ENCODE data around the gene MYO1D. TPM values are rescaled to one million over a fixed set of nuclear protein-coding genes. Genes with fewer than 3 reads are reported as not detected.

MYO1D gene
- polyA plus RNA-seq, 4 donors: 62.9 to 80.1 (median 73.6) TPM

DNA sequence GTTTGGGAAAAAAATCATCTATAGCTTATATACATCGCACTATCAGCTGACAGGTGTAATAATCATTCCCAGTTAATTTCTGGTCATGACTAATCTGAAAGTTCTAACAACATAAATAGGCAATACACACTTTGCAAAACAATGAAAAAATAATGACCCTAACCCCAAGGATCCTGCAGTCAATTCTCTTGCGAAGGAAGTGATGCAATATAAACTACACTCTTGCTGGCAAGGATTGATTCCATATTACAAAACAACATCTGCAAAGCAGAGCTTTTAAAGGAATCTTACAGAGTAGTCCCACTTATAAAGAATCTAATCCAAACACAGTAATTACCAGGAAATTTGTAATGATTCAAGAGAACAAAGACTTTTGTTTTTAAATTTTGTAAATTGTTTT is 73.4 kb downstream of the MYO1D start:
- no peak for FAIRE-seq

DNA sequence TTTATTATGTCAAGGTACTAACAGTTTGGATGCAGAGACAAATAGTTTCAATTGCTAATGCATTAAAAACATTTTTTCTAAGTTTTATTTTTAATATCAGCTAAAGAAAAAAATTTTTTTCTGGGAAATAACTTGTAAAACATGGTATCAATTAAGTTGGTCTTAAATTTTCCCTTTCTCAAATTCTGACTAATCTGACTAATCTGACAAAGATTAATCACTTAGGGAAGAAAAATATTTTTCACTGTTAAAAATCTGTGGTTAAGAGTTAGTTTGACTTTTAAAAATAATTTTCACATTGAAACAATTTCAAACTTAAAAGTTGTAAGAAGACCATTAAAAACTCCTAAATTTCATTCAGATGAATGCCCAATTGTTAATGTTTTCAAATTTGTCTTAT is 74.6 kb downstream of the MYO1D start:
- Histone ChIP-seq H3K9me3 (ENCODE audit: control insufficient read depth in 2 of 2, insufficient read depth in 1 of 2, low read depth in 1 of 2, low read length in 1 of 2) (no peaks in the 10 kb centered on the region), H3K27me3 (ENCODE audit: control insufficient read depth in 3 of 3, insufficient read depth in 3 of 3, low read length in 3 of 3) (no peaks in the 10 kb centered on the region), H3K4me3 (ENCODE audit: low read depth in 1 of 3, low read length in 3 of 3) (no peak overlapping the region), H3K4me1 (ENCODE audit: control insufficient read depth in 3 of 3, insufficient read depth in 2 of 3, low read depth in 1 of 3, low read length in 2 of 3) (no peaks in the 10 kb centered on the region), H3K27ac (ENCODE audit: low read depth in 1 of 3, low read length in 2 of 3) (no peak overlapping the region), H3K36me3 (ENCODE audit: control insufficient read depth in 3 of 3, insufficient read depth in 2 of 3, low read depth in 1 of 3, low read length in 3 of 3) (no peaks in the 10 kb centered on the region)
- no peak for DNase-seq
- FAIRE-seq: no peak

More for the DNA sequence above, 73.4 kb downstream of the MYO1D start:
- Histone ChIP-seq H3K36me3 (ENCODE audit: control insufficient read depth in 3 of 3, insufficient read depth in 2 of 3, low read depth in 1 of 3, low read length in 3 of 3) (peaks cover 0 to 2% (median 0%) of the 10 kb centered on the region in 3 donors), H3K27ac (ENCODE audit: low read depth in 1 of 3, low read length in 2 of 3) (no peak overlapping the region), H3K4me1 (ENCODE audit: control insufficient read depth in 3 of 3, insufficient read depth in 2 of 3, low read depth in 1 of 3, low read length in 2 of 3) (no peaks in the 10 kb centered on the region), H3K4me3 (ENCODE audit: low read depth in 1 of 3, low read length in 3 of 3) (no peak overlapping the region), H3K9me3 (ENCODE audit: control insufficient read depth in 2 of 2, insufficient read depth in 1 of 2, low read depth in 1 of 2, low read length in 1 of 2) (no peaks in the 10 kb centered on the region), H3K27me3 (ENCODE audit: control insufficient read depth in 3 of 3, insufficient read depth in 3 of 3, low read length in 3 of 3) (no peaks in the 10 kb centered on the region)
- WGBS, 3 donors: 70 to 94% (median 88%) methylated on average over 2 of the region's 2 CpGs
- DNase-seq: no peak

DNA sequence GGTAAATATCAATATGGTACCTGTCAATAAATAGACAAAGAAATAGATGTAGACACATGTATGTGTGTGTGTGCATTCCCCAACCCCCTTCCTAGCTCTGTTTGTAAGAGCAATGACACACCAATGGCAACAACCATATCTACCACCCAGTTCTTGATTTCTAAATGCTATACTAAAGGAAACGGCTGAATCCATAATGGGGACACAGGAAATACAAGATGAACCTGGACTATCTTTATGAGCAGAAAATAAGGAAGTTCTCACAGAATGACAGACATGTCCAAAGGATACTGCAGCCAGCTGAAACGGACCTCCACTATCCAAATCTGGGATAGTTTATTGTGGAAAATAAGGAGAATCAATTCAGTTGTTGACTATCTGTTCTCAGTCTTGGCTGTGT is 75.3 kb downstream of the MYO1D start:
- Histone ChIP-seq H3K9me3 (ENCODE audit: control insufficient read depth in 2 of 2, insufficient read depth in 1 of 2, low read depth in 1 of 2, low read length in 1 of 2) (no peaks in the 10 kb centered on the region), H3K36me3 (ENCODE audit: control insufficient read depth in 3 of 3, insufficient read depth in 2 of 3, low read depth in 1 of 3, low read length in 3 of 3) (no peaks in the 10 kb centered on the region), H3K27ac (ENCODE audit: low read depth in 1 of 3, low read length in 2 of 3) (no peak overlapping the region), H3K4me3 (ENCODE audit: low read depth in 1 of 3, low read length in 3 of 3) (no peak overlapping the region), H3K27me3 (ENCODE audit: control insufficient read depth in 3 of 3, insufficient read depth in 3 of 3, low read length in 3 of 3) (no peaks in the 10 kb centered on the region), H3K4me1 (ENCODE audit: control insufficient read depth in 3 of 3, insufficient read depth in 2 of 3, low read depth in 1 of 3, low read length in 2 of 3) (no peaks in the 10 kb centered on the region)
- WGBS, 3 donors: 75 to 84% (median 82%) methylated on average over 2 of the region's 2 CpGs
- FAIRE-seq (no peak), DNase-seq (no peak)

DNA sequence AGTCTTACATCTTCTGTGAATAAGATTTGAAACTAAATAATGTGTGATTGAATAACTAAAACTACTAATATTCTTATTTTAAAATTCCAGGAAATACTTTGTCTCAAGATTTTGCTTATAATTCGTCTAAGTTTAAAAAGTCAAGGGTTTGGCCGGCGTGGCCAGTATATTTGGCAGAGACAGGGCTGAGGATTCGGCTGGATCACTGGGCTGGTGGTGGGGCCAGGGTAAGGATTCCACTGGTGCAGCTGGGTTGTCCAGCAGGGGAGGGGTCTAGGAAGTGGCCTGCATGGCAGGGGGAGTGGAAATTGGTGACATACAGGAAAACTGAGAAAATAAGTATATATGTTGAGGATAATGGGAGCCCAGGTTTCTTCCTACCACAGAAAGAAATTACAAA is 75.7 kb downstream of the MYO1D start:
- Histone ChIP-seq H3K27ac (ENCODE audit: low read depth in 1 of 3, low read length in 2 of 3) (no peak overlapping the region), H3K36me3 (ENCODE audit: control insufficient read depth in 3 of 3, insufficient read depth in 2 of 3, low read depth in 1 of 3, low read length in 3 of 3) (no peaks in the 10 kb centered on the region), H3K4me3 (ENCODE audit: low read depth in 1 of 3, low read length in 3 of 3) (no peak overlapping the region), H3K4me1 (ENCODE audit: control insufficient read depth in 3 of 3, insufficient read depth in 2 of 3, low read depth in 1 of 3, low read length in 2 of 3) (no peaks in the 10 kb centered on the region), H3K27me3 (ENCODE audit: control insufficient read depth in 3 of 3, insufficient read depth in 3 of 3, low read length in 3 of 3) (no peaks in the 10 kb centered on the region), H3K9me3 (ENCODE audit: control insufficient read depth in 2 of 2, insufficient read depth in 1 of 2, low read depth in 1 of 2, low read length in 1 of 2) (no peaks in the 10 kb centered on the region)
- FAIRE-seq (no peak), DNase-seq (no peak)
- WGBS, 3 donors: 54 to 98% (median 92%) methylated on average over 4 of the region's 4 CpGs

DNA sequence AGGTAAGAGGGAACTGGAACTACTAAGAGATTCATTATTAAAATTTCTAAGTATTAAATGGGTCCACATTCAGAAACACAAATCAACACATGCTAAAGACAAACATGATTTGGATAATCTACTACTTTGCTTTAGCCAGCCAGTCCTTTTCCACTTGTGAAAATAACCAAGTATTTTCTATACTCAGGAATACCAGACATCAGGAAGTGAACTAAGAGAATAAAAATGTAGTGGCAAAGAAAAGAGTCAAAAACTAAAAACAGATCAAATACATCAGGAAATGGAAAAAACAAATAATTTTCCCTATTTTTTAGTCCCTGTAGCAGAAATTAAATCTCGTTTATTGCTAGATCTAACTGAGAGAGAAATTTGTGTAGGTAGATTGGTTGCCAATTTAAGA is 78.0 kb downstream of the MYO1D start:
- Histone ChIP-seq H3K36me3 (ENCODE audit: control insufficient read depth in 3 of 3, insufficient read depth in 2 of 3, low read depth in 1 of 3, low read length in 3 of 3) (no peaks in the 10 kb centered on the region), H3K27ac (ENCODE audit: low read depth in 1 of 3, low read length in 2 of 3) (no peak overlapping the region), H3K4me1 (ENCODE audit: control insufficient read depth in 3 of 3, insufficient read depth in 2 of 3, low read depth in 1 of 3, low read length in 2 of 3) (peaks cover 0 to 15% (median under 1%) of the 10 kb centered on the region in 3 donors), H3K4me3 (ENCODE audit: low read depth in 1 of 3, low read length in 3 of 3) (no peak overlapping the region), H3K9me3 (ENCODE audit: control insufficient read depth in 2 of 2, insufficient read depth in 1 of 2, low read depth in 1 of 2, low read length in 1 of 2) (no peaks in the 10 kb centered on the region), H3K27me3 (ENCODE audit: control insufficient read depth in 3 of 3, insufficient read depth in 3 of 3, low read length in 3 of 3) (no peaks in the 10 kb centered on the region)
- 70 to 91% (median 75%) methylated on average over 1 of the region's 1 CpG for WGBS, 3 donors
- no peak for DNase-seq
- FAIRE-seq: no peak

DNA sequence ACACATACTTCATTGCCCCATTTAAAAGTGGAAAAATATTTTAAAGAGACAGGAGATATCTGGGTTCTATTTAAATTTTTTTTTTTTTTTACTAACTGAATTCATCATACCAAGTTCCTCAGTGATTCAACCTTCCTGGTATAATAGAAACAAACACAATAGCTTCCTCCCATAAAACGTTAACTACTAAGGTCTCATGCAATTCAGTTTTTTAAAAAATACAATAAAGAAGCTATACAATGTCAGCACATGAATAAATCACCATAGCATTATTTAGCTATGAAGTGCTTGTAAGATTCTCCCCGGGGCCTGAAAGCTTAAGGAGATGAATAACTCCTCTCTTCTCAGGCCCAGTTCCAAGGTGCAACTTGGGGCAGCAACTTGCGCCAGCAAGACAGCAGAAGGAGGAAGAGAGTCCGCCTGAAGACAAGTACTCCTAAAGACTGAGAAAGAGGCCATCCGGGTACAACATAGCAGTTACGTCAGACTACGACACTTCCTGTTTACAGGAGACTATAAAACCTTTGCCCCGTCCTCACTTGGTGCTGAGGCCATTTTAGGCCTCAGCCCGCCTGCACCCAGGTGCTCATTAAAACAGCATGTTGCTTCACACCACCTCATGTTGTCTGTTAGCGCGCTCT is 81.5 kb downstream of the MYO1D start:
- no peak for FAIRE-seq
- H3K4me3 ChIP-seq (ENCODE audit: low read depth in 1 of 3, low read length in 3 of 3): no peak overlapping the region

DNA sequence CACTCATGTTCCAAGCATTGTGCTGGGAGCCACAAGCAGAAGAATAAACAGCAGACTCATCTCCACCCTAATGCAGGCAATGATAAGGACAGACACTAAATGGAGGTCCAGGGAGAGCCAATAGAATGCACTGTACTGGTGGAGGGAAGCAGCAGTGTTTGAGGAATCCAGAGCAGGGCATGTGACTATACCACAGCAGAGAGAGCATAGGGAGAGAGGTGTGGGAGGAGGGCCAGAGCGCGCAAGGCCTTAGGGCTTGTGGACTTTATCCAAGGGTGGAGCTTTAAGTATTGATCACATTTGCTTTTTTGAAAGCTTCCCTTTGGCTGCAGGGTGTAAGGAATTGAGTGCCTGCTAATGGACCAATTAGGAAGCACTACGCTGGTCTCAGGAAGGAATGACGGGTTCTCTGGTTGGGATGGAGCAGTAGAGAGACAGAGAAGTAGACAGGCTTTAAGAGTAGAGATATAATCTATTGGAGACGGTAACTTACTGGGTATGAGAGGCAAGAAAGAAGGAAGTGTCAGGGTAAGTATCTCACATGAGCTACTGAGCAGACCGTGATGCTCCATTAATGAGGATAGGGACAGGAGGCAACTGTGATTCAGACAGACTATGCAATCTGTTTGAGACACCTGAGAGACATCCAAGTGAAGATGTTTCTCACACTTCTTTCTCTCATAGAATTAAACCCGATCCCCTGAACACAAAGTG is 82.2 kb downstream of the MYO1D start:
- Histone ChIP-seq H3K36me3 (ENCODE audit: control insufficient read depth in 3 of 3, insufficient read depth in 2 of 3, low read depth in 1 of 3, low read length in 3 of 3) (peaks cover 0 to 2% (median 0%) of the 10 kb centered on the region in 3 donors), H3K27ac (ENCODE audit: low read depth in 1 of 3, low read length in 2 of 3) (peak overlapping the region; percentile 65 to 95 (median 85)), H3K4me3 (ENCODE audit: low read depth in 1 of 3, low read length in 3 of 3) (peak overlapping the region in 1 of 3 donors; percentile 11), H3K9me3 (ENCODE audit: control insufficient read depth in 2 of 2, insufficient read depth in 1 of 2, low read depth in 1 of 2, low read length in 1 of 2) (no peaks in the 10 kb centered on the region), H3K4me1 (ENCODE audit: control insufficient read depth in 3 of 3, insufficient read depth in 2 of 3, low read depth in 1 of 3, low read length in 2 of 3) (peaks cover 3 to 22% (median 5%) of the 10 kb centered on the region in 3 donors), H3K27me3 (ENCODE audit: control insufficient read depth in 3 of 3, insufficient read depth in 3 of 3, low read length in 3 of 3) (no peaks in the 10 kb centered on the region)
- FAIRE-seq (no peak), DNase-seq (peak; percentile 90 to 95)
- WGBS, 3 donors: 20 to 69% (median 52%) methylated on average over 7 of the region's 7 CpGs

More for the DNA sequence above, 81.5 kb downstream of the MYO1D start:
- Histone ChIP-seq H3K27ac (ENCODE audit: low read depth in 1 of 3, low read length in 2 of 3) (peak overlapping the region; percentile 85 to 95 (median 85)), H3K27me3 (ENCODE audit: control insufficient read depth in 3 of 3, insufficient read depth in 3 of 3, low read length in 3 of 3) (no peaks in the 10 kb centered on the region), H3K9me3 (ENCODE audit: control insufficient read depth in 2 of 2, insufficient read depth in 1 of 2, low read depth in 1 of 2, low read length in 1 of 2) (no peaks in the 10 kb centered on the region), H3K4me1 (ENCODE audit: control insufficient read depth in 3 of 3, insufficient read depth in 2 of 3, low read depth in 1 of 3, low read length in 2 of 3) (peaks cover 3 to 22% (median 5%) of the 10 kb centered on the region in 3 donors), H3K36me3 (ENCODE audit: control insufficient read depth in 3 of 3, insufficient read depth in 2 of 3, low read depth in 1 of 3, low read length in 3 of 3) (peaks cover 0 to 2% (median 0%) of the 10 kb centered on the region in 3 donors)
- DNase-seq: peak; percentile 73 to 78
- WGBS, 3 donors: 48 to 71% (median 61%) methylated on average over 11 of the region's 11 CpGs

DNA sequence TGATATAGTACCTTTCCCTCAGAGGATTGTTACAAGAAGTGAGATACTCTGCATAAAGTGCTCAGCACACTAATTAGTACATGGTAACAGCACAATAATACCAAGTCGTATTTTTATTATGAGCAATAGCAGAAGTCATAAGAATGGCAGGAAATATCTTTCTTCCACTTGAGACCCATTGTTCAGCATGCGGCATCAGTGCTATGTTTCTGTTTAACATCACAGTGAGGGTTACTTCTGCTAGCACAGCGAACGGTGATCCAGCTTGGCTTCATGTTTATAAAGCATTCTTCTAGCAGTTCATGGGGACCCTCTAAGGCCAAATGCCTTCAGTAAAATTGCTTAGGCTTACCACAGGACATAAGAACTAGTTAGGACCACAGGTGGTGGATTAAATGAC is 83.1 kb downstream of the MYO1D start:
- no peaks in the 10 kb centered on the region for H3K27me3 ChIP-seq (ENCODE audit: control insufficient read depth in 3 of 3, insufficient read depth in 3 of 3, low read length in 3 of 3)
- no peak overlapping the region for H3K4me3 ChIP-seq (ENCODE audit: low read depth in 1 of 3, low read length in 3 of 3)
- WGBS, 3 donors: 74 to 77% (median 75%) methylated on average over 4 of the region's 4 CpGs
- no peaks in the 10 kb centered on the region for H3K9me3 ChIP-seq (ENCODE audit: control insufficient read depth in 2 of 2, insufficient read depth in 1 of 2, low read depth in 1 of 2, low read length in 1 of 2)
- peak overlapping the region in 1 of 3 donors; percentile 85 for H3K27ac ChIP-seq (ENCODE audit: low read depth in 1 of 3, low read length in 2 of 3)
- H3K4me1 ChIP-seq (ENCODE audit: control insufficient read depth in 3 of 3, insufficient read depth in 2 of 3, low read depth in 1 of 3, low read length in 2 of 3): peaks cover 3 to 22% (median 5%) of the 10 kb centered on the region in 3 donors
- DNase-seq: no peak
- no peak for FAIRE-seq
- H3K36me3 ChIP-seq (ENCODE audit: control insufficient read depth in 3 of 3, insufficient read depth in 2 of 3, low read depth in 1 of 3, low read length in 3 of 3): peaks cover 0 to 2% (median 0%) of the 10 kb centered on the region in 3 donors

Measured in small intestine (tissue), 7 donors.